ENCODE data around the gene IL32. TPM values are rescaled to one million over a fixed set of nuclear protein-coding genes. Genes with fewer than 3 reads are reported as not detected.
A peak's percentile ranks its signal among the peaks of the same experiment; 100 is the strongest.

The IL32 gene
- total and polyA plus RNA-seq, 9 of the 15 experiments (the other 6 are each of a cell fraction or from before 2014, with no cell fraction given), result 0.21 to 2.2 (median 0.37) TPM; not detected in 3

GRCh38 chr16:3059723-3060242, 5.7 kb upstream of the IL32 start (continued):
- no peak for TF ChIP-seq TFE3 (CRISPR knock-in tag; IDR thresholded peaks at IDR 0.05)
- no peak for TF ChIP-seq NR2C2 (CRISPR knock-in tag; IDR thresholded peaks at IDR 0.05)
- TF ChIP-seq NR2C2 (tag; IDR thresholded peaks at IDR 0.05), result peak; percentile 55
- no peak for TF ChIP-seq SMARCE1 (IDR thresholded peaks at IDR 0.05)
- no peak for TF ChIP-seq HDAC1 (IDR thresholded peaks at IDR 0.05)
- no peak for TF ChIP-seq HMG20B (CRISPR knock-in tag; IDR thresholded peaks at IDR 0.05)
- TF ChIP-seq HNRNPH1 (optimal IDR thresholded peaks at IDR 0.05; ENCODE audit: low read depth, low read length), result no peak
- TF ChIP-seq SIX5 (IDR thresholded peaks at IDR 0.05; ENCODE audit: borderline replicate concordance in 1 of 2, insufficient read depth in 1 of 2, low read depth in 1 of 2, low read length in 2 of 2), result no peak
- TF ChIP-seq JUNB (CRISPR knock-in tag; conservative IDR thresholded peaks at IDR 0.05), result no peak
- TF ChIP-seq ZNF592 (IDR thresholded peaks at IDR 0.05), result 0 out of 2 replicates have a peak, but pooled peaks have one; percentile 4
- no peak for TF ChIP-seq ZSCAN29 (IDR thresholded peaks at IDR 0.05)
- no peak for TF ChIP-seq ELK1 (CRISPR knock-in tag; IDR thresholded peaks at IDR 0.05)
- no peak for TF ChIP-seq CHD2 (IDR thresholded peaks at IDR 0.05; ENCODE audit: low read depth, low read length)
- no peak for TF ChIP-seq ZNF280A (IDR thresholded peaks at IDR 0.05; ENCODE audit: low read depth, partially characterized antibody)
- peak; percentile 14; the same call in 1 of the 2 replicates for TF ChIP-seq SMARCA4 (IDR thresholded peaks at IDR 0.05)
